Esophagus squamous epithelium (tissue), 4 donors: ENCODE measurements around the gene ALKBH2.

Experiments
- CTCF ChIP-seq, 6 experiments: fragments of 450-650 bp in 4 of 6; fragments of 200-600 bp in 2 of 6; sonication (generic) in 2 of 6; IDR thresholded peaks; one replicate each; pipeline ENCODE4 v1.5.1; 2016 to 2019; ENCODE audit warnings: antibody characterized with exemption in 6 of 6, mild to moderate bottlenecking in 4 of 6, moderate library complexity in 4 of 6
- POLR2A ChIP-seq, 4 donors: fragments of 450-650 bp; IDR thresholded peaks; one replicate each; pipeline ENCODE4 v1.6.1; 2017; ENCODE audit warnings: antibody characterized with exemption in 4 of 4, mild to moderate bottlenecking in 4 of 4, moderate library complexity in 3 of 4

GRCh38 chr12:109053382-109054123, 39.7 kb downstream of the ALKBH2 start:
- TF ChIP-seq CTCF (IDR thresholded peaks at IDR 0.05) (no peak), POLR2A (IDR thresholded peaks at IDR 0.05) (no peak)
